Activated effector memory CD4-positive, alpha-beta T cell treated with anti-CD3 and anti-CD28 coated beads, Interleukin-2, amount 50 U/mL, for 16 hours (primary cell): Measurements from ENCODE around the gene SULT1A2.
"Not testable (repeated sequence)": the region's sequence is repeated elsewhere in the genome, so short reads cannot be mapped to it uniquely, and the experiment has no call there.

Experiments used
- DNase-seq: peaks from one replicate; pipeline ENCODE4 v3.0.0-alpha.2; 2020

The SULT1A2 gene

DNA sequence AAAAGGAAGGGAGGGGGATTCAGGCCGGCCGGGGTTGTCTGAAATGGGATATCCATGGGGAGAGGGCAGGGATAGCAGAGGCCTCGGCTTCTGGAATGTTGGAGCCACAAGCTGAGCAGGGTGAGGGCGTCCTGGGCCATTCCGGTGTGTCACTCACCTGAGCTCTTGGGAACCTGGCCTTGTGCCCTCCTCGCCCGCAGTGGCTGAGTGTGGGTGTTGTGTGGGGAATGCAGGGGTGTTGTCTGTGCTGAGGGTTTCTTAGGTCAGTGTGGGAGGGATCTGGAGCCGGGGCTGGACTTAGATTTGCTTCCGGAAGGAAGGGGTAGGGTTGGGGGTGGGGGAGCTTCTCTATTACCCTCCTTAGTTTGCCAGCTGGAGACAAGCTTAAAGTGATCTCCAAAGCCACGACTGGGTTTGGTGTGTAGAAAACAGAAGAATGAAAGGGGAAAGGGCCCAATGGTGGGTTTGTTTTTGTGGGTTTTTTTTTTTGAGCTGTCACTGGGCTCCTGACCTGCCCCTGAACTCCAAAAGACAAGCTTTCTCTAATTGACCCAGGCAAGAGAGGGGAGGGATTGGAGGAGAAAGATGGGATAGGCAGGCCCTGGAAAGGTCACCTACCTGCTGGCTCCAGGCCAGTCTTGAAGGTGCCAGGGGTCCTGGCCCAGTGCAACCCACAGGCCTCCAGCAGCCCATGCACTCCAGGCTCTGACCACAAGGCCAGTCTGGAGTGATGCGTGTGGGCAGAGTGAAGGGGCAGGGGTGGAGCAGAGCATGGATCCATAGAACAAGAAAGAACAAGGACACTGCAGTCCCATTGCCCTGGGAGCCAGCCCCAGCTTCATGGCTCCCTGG lies at the start of gene SULT1A2:
Gene SULT1A2 (minus strand): TSS at position 211 of the 852 bp plus-strand sequence. CDS start 1,120 bp downstream, outside the sequence.
- no peak for DNase-seq

GRCh38 chr16:28639959-28640358 lies 43.1 kb upstream of the SULT1A2 start:
- not testable (repeated sequence) for DNase-seq

DNA sequence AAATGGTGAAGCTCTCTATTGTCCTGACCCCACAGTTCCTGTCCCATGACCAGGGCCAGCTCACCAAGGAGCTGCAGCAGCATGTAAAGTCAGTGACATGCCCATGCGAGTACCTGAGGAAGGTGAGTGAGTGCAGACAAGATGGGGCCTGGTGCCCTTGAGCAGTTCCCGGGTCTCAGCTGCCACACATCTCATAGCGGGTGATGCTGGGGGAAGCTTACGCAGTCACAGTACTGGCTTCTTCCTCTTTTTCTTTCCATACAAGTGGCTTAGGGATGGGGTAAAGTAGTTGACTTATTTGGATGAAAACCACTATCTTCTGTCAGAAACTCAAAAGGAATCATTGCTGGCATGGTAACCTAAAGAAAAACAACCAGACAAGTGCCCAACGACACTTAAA lies 41.5 kb upstream of the SULT1A2 start:
- DNase-seq: not testable (repeated sequence)

GRCh38 chr16:28637765-28638164 lies 40.9 kb upstream of the SULT1A2 start, which contains the start of gene NPIPB8:
Gene NPIPB8, plus strand, starts transcription at chr16:28638065. Its CDS starts 296 bp downstream, at chr16:28638361.
- not testable (repeated sequence) for DNase-seq

DNA sequence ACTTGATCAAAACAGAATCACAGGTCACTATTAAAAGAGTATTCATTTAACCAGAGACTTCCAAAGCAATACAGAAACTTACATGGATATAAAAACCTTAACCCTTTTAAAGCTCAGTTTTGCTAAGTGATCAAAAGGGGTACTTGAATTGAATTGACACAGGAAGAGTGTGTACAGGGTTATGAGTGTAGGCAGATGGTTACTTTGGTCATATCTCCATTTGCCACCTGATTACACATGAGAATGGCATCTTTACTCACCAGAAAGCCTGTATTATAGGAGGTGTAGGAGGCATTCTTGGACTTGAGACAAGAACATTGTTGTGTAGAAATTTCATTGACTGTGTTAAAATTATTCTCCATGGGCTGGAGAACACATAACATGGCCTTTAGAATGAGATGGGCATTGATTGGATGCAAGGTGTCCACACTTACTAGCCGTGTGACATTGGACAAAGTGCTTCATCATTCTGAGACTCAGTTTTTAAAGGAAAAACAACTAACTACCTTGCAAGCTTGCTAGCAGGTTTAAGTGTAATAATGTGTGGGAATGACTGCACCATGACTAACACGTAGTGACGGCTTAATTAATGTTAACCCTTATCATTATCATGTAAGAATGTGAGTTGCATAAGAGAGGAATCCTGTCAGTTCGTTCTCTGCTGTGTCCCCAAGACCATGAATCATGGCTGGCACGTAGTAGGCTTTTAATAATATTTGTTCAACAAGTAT lies 39.4 kb upstream of the SULT1A2 start:
- not testable (repeated sequence) for DNase-seq

- not testable (repeated sequence) for DNase-seq
These were observed 34.1 kb upstream of the SULT1A2 start for GRCh38 chr16:28630905-28631304.

GRCh38 chr16:28623172-28623711 lies 26.4 kb upstream of the SULT1A2 start:
- peak; percentile 85 for DNase-seq

- DNase-seq: not testable (repeated sequence)
These were observed 25.8 kb upstream of the SULT1A2 start for GRCh38 chr16:28622532-28623171.

- DNase-seq: no peak
These were observed 24.8 kb upstream of the SULT1A2 start for GRCh38 chr16:28621481-28622155.

GRCh38 chr16:28620316-28620715 lies 23.5 kb upstream of the SULT1A2 start:
- not testable (repeated sequence) for DNase-seq

DNA sequence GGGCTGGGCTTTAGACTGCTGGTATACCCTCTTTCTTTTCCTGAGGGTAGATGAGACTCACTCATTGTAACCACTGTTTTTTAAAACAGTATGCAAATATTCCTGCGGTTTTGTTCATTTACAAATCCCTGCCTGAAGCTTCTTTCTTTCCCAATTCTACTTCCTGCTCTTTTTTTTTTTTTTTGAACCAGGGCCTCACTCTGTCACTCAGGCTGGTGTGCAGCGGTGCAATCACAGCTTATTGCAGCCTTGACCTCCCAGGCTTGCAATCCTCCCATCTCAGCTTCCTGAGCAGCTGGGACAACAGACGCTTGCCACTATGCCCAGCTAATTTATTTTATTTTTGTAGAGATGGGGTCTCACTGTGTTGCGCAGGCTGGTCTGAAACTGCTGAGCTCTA lies 21.0 kb upstream of the SULT1A2 start:
- no peak for DNase-seq

DNA sequence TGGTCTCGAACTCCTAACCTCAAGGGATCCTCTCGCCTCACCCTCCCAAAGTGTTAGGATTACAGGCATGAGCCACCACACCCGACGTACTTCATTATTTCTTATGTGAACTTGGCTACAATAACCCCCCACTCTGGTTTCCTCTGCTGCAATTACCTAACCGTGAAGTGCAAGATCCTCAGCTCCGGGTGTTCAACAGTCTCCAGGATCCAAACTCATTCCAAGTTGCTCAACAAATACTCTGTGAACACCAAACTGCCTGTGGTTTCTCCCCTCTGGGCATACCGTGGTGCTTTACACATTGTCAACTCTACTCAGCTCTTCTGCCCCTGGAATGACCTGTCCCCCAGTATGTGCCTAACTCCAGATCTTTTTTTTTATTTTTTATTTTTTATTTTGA lies 19.8 kb upstream of the SULT1A2 start:
- DNase-seq: no peak

- not testable (repeated sequence) for DNase-seq
These were observed 19.4 kb upstream of the SULT1A2 start for GRCh38 chr16:28616224-28616577.

DNA sequence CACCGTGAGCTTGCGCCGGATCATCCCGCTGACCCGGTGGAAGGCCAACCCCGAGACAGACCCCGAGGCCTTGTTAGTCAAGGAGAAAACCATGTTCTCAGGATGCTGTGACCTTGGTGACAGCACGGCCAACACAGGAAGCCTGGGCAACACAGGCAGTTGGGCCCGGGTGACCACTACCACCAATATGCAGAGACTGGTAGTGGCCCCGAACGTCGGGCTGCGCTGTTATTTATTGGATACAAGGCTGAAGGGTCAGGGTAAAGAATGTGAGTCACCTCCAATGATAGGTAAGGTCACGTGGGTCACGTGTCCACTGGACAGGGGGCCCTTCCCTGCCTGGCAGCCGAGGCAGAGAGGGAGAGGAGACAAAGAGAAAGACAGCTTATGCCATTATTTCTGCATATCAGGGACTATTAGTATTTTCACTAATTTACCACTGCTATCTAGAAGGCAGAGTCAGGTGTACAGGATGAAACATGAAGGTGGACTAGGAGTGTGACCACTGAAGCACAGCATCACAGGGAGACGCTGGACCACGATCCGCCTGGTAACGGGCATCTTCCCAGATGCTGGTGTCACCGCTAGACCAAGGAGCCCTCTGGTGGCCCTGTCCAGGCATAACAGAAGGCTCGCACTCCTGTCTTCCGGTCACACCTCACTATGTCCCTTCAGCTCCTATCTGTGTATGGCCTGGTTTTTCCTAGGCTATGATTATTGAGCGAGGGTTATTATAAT lies 18.8 kb upstream of the SULT1A2 start:
- not testable (repeated sequence) for DNase-seq

DNA sequence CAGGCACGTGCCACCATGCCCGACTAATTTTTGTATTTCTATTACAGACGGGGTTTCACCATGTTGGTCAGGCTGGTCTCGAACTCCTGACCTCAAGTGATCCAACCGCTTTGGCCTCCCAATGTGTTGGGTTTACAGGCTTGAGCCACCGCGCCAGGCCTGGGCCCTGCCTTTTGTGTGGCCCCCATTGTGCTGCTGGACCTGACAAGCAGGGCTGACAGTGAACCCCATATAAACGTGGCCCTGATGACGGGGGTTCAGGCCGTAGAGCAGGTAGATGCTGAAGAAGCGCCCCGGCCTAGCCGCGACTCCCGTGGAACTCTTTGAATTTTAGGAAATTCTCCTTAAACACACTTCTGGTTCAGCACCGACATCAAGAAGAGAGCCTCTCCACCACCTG lies 17.7 kb upstream of the SULT1A2 start:
- not testable (repeated sequence) for DNase-seq

GRCh38 chr16:28613912-28614311 lies 17.1 kb upstream of the SULT1A2 start:
- not testable (repeated sequence) for DNase-seq

DNA sequence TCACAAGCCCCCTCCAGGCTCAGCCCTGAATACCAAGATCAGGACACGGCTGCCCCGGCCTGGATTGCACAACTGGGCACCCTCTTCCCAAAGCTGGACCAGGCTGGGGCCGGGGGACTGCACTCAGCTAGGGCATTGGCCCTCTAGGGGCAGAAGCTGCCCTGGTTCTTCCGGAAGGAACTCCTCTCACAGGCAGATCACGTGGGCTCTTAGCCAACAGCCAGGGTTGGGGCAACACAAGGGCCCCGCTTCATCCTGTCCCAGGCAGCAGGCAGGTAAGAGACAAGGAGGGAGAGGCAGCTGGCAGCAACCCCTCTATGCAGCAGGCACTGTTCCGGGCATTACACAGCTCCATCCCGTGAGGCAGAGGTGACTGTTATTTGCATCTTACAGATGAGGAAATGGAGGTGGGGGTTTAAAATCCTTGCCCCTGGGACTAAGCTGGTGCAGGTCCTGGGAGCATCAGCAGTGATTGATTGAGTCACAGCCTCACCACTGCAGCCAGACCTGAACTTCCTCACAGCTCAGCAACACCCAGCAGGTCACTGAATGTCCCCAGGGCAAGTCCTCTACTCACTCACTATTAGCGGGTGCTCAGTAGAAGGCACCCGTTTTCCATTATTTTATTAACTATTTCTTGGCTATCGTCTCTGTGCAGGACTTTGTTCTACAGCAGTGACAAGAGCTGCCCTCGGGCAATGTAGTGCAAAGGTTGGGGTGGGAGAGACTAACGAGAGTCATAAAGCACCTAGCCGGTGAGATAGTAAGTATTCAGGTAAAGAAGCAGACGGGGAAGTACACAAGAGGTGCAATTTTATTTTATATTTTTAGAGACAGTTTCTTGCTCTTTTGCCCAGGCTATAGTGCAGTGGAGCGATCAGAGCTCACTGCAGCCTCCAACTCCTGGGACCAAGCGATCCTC lies 15.8 kb upstream of the SULT1A2 start:
- not testable (repeated sequence) for DNase-seq

GRCh38 chr16:28610595-28611191 lies 13.8 kb upstream of the SULT1A2 start:
- peak; percentile 43 for DNase-seq

DNA sequence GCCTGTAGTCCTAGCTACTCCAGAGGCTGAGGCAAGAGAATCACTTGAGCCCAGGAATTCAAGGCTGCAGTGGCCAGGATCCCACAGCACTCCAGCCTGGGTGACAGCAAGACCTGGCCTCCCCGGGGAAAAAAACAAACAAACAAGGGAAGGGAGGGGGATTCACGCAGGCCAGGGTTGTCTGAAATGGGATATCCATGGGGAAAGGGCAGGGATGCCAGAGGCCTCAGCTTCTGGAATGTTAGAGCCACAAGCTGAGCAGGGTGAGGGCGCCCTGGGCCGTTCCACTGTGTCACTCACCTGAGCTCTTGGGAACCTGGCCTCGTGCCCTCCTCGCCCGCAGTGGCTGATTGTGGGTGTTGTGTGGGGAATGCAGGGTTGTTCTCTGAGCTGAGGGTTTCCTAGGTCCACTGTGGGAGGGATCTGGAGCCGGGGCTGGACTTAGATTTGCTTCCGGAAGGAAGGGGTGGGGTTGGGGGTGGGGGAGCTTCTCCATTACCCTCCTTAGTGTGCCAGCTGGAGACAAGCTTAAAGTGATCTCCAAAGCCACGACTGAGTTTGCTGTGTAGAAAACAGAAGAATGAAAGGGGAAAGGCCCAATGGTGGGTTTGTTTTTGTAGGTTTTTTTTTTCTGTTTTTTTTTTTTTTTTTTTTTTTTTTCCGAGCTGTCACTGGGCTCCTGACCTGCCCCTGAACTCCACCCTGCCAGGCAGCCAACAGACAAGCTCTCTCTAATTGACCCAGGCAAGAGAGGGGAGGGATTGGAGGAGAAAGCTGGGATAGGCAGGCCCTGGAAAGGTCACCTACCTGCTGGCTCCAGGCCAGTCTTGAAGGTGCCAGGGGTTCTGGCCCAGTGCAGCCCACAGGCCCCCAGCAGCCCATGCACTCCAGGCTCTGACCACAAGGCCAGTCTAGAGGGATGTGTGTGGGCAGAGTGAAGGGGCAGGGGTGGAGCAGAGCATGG lies 13.1 kb upstream of the SULT1A2 start, which contains the start of gene SULT1A1:
Gene SULT1A1 (minus strand): TSS at position 414 of the 964 bp plus-strand sequence. CDS start 1,189 bp downstream, outside the sequence.
- peak; percentile 55 for DNase-seq
